Type B pancreatic cell (in vitro differentiated cells): Measurements from ENCODE around the gene SLCO2A1. TPM values are rescaled to one million over a fixed set of nuclear protein-coding genes. Genes with fewer than 3 reads are reported as not detected.
A peak's percentile ranks its signal among the peaks of the same experiment; 100 is the strongest.

Experiments used
- DNase-seq: peaks from one replicate; pipeline ENCODE4 v3.0.0; 2021; ENCODE audit warnings: mixed read lengths; ENCODE audit not compliant: unreplicated experiment; ENCODE audit errors: extremely low spot score
- H3K27ac Mint-ChIP-seq: 2 replicates; pipeline ENCODE4 v1.8.0; 2021; ENCODE audit warnings: mild to moderate bottlenecking, mixed read lengths
- H3K27me3 Mint-ChIP-seq: 2 replicates; pipeline ENCODE4 v1.8.0; 2021; ENCODE audit warnings: mixed read lengths
- H3K36me3 Mint-ChIP-seq: 2 replicates; pipeline ENCODE4 v1.8.0; 2021; ENCODE audit warnings: mixed read lengths
- H3K4me1 Mint-ChIP-seq: one replicate; pipeline ENCODE4 v1.8.0; 2021; ENCODE audit warnings: mixed read lengths; ENCODE audit not compliant: unreplicated experiment
- H3K4me3 Mint-ChIP-seq: 2 replicates; pipeline ENCODE4 v1.8.0; 2021; ENCODE audit warnings: mild to moderate bottlenecking, mixed read lengths
- H3K9me3 Mint-ChIP-seq: 2 replicates; pipeline ENCODE4 v1.8.0; 2021; ENCODE audit warnings: mixed read lengths
- total RNA-seq: library from RNA; stranded (reverse); gene quantifications from 2 replicates; pipeline ENCODE4 v1.2.1, GENCODE V29; 2021; ENCODE audit warnings: low replicate concordance
- TF ChIP-seq, protein P1 (sequence below): fragments of 200-600 bp; sonication (generic); conservative IDR thresholded peaks from 2 replicates; pipeline ENCODE4 v1.5.0; 2021; ENCODE audit warnings: antibody characterized with exemption, mild to moderate bottlenecking

Gene SLCO2A1
- total RNA-seq, 1 donor from 2014 or later = 3.8 TPM

DNA sequence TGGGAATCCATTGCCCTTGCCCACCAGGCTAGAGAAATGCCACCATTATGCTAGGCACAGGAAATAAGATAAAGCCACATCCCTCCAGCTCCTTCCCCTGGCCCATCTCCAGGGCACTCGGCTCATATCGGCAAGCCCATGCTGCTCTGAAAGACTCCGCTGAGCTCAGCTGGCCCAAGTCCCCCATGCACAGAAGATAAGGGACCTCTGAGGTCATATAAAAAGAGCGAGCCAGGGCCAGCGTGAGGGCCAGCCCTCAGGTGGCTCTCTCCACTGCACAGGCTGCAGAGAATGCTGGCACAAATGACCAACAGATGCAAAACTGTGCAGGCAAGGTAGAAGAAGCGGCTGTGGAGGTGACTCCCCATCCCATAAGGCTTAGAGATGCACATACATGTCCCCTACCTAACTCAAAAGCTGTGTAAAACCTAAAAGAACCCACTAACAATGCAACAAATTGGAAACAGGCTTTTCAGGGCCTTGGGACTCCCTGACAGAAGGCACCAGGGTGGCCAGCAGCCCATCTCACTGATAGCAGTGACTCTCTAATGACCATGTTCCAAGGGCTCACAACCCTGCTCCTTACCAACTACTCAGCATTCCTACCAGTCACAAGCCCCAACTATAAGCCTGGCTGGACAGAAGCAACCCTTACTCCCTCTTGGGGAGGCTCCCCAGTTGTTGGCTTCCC is 137.0 kb downstream of the SLCO2A1 start:
- Mint-ChIP-seq H3K9me3 (no peaks in the 10 kb centered on the region), H3K4me3 (peak overlapping the region; percentile 79)

DNA sequence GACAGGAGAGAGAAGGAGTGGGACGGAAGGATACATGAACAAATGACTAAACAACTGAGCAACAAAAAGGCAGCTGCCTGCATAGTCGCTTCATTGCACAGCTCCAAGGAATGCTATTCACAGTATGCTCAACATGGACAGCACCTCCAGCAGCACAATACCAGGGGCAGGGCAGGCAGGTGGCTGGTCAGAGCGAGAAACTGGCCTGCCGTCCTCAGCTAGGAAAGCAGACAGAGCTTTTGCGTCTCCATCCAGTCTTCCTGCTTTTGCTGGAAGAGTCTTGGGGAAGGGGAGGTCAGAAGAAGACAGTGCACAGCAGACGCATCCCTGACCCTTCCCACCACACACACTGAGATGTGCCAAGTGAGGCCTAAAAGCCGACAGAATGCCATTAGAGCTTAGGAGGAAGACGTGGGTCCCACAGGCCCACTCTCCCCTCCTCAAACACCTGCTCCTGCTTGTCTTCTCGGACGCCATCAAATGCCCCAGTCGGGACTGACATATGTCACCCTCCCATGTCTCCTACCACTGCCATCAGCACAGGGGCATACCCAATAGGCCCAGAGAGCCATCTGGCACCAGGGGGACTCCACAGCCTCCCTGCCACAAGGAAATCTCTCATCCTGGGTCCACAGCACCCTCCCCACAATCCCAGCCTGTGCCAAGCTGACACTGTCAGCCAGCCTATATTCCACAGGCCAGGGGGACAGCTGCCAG is 137.9 kb downstream of the SLCO2A1 start:
- no peak overlapping the region for H3K4me3 Mint-ChIP-seq
- DNase-seq = no peak
- no peak overlapping the region for H3K27ac Mint-ChIP-seq
- no peaks in the 10 kb centered on the region for H3K36me3 Mint-ChIP-seq
- peaks cover 21% of the 10 kb centered on the region for H3K27me3 Mint-ChIP-seq
- no peaks in the 10 kb centered on the region for H3K4me1 Mint-ChIP-seq
- H3K9me3 Mint-ChIP-seq = no peaks in the 10 kb centered on the region
- TF ChIP-seq, protein P1, sequence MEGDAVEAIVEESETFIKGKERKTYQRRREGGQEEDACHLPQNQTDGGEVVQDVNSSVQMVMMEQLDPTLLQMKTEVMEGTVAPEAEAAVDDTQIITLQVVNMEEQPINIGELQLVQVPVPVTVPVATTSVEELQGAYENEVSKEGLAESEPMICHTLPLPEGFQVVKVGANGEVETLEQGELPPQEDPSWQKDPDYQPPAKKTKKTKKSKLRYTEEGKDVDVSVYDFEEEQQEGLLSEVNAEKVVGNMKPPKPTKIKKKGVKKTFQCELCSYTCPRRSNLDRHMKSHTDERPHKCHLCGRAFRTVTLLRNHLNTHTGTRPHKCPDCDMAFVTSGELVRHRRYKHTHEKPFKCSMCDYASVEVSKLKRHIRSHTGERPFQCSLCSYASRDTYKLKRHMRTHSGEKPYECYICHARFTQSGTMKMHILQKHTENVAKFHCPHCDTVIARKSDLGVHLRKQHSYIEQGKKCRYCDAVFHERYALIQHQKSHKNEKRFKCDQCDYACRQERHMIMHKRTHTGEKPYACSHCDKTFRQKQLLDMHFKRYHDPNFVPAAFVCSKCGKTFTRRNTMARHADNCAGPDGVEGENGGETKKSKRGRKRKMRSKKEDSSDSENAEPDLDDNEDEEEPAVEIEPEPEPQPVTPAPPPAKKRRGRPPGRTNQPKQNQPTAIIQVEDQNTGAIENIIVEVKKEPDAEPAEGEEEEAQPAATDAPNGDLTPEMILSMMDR = no peak

More for the DNA sequence above, 137.0 kb downstream of the SLCO2A1 start:
- Mint-ChIP-seq H3K36me3 (no peaks in the 10 kb centered on the region), H3K4me1 (no peaks in the 10 kb centered on the region), H3K27me3 (peaks cover 30% of the 10 kb centered on the region), H3K27ac (no peak overlapping the region)
- TF ChIP-seq, protein P1 = no peak
- DNase-seq = no peak

GRCh38 chr3:133890972-133891644 is 138.6 kb downstream of the SLCO2A1 start:
- TF ChIP-seq, protein P1 = no peak
- no peak for DNase-seq
- no peaks in the 10 kb centered on the region for H3K9me3 Mint-ChIP-seq
- H3K27ac Mint-ChIP-seq = no peak overlapping the region
- H3K27me3 Mint-ChIP-seq = peaks cover 15% of the 10 kb centered on the region
- peak overlapping the region; percentile 19 for H3K4me3 Mint-ChIP-seq
- H3K36me3 Mint-ChIP-seq = no peaks in the 10 kb centered on the region
- H3K4me1 Mint-ChIP-seq = no peaks in the 10 kb centered on the region

DNA sequence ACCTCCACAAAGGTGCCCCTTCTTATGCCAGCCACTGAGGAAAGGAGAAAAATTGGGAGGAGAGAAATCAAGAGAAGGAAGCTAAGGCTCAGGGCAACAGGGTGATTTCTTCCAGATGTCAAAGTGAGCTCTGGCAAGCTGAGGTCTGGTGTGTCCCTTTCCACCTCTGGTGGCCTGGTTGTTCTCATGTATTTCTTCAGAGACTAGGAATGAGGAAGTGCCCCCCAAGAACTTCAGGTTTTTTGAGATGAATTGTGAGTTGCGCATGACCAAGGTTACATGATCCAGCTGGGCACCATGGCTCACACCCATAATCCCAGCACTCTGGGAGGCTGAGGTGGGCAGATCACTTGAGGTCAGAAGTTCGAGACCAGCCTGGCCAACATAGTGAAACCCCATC is 139.7 kb downstream of the SLCO2A1 start:
- Mint-ChIP-seq H3K9me3 (no peaks in the 10 kb centered on the region), H3K27ac (no peak overlapping the region), H3K27me3 (peaks cover 12% of the 10 kb centered on the region), H3K36me3 (no peaks in the 10 kb centered on the region), H3K4me3 (no peak overlapping the region), H3K4me1 (no peaks in the 10 kb centered on the region)
- TF ChIP-seq, protein P1 = no peak
- DNase-seq = no peak

DNA sequence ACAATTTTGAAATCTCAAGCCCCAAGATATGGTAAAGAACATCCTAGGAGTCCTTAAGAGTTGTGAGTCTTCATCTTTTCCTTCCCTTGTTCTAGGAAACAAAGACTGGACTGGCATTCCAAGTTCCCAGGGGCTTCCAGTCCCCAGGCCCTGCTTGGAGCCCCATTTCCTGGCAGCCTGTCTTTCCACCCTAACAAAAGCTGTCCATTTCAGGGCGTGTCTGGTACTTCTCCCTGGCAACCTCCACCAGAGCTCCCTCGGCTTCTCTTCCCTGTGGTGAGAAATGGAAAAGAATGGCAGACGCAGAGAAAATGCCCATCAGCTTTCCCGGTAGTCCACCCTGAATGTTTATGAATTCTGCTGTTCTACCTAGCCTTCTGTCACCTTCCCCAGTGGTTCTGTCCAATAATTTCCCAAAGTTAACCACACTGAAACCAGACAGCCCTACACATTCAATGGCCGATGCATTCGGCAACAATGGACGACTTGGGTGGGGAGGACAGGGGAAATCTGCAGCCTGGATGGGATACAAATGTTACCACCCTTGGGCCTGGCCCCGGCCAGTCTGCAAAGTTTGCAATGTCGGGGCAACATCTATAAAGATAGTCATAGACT is 140.9 kb downstream of the SLCO2A1 start:
- no peak overlapping the region for H3K4me3 Mint-ChIP-seq
- no peak for DNase-seq
- no peaks in the 10 kb centered on the region for H3K4me1 Mint-ChIP-seq
- TF ChIP-seq, protein P1 = no peak
- no peak overlapping the region for H3K27ac Mint-ChIP-seq
- H3K27me3 Mint-ChIP-seq = peaks cover 9% of the 10 kb centered on the region
- no peaks in the 10 kb centered on the region for H3K36me3 Mint-ChIP-seq
- H3K9me3 Mint-ChIP-seq = no peaks in the 10 kb centered on the region
